OCI-LY3 (cell line): Measurements from ENCODE around the gene MYO16.

Source experiments
- EZH2phosphoT487 ChIP-seq: fragments of 200-600 bp; shearing (Covaris generic); IDR thresholded peaks from 2 replicates; pipeline ENCODE4 v1.6.1; 2018; ENCODE audit warnings: antibody characterized with exemption, mixed run types, low read depth
- TF ChIP-seq, protein P1 (sequence below): fragments of 200-600, 300-600 bp; sonication (generic); IDR thresholded peaks from 2 replicates; pipeline ENCODE4 v1.5.1; 2014; ENCODE audit warnings: antibody characterized with exemption, low read length, low read depth

GRCh38 chr13:109033090-109033489, 403.7 kb downstream of the MYO16 start:
- TF ChIP-seq, protein P1, sequence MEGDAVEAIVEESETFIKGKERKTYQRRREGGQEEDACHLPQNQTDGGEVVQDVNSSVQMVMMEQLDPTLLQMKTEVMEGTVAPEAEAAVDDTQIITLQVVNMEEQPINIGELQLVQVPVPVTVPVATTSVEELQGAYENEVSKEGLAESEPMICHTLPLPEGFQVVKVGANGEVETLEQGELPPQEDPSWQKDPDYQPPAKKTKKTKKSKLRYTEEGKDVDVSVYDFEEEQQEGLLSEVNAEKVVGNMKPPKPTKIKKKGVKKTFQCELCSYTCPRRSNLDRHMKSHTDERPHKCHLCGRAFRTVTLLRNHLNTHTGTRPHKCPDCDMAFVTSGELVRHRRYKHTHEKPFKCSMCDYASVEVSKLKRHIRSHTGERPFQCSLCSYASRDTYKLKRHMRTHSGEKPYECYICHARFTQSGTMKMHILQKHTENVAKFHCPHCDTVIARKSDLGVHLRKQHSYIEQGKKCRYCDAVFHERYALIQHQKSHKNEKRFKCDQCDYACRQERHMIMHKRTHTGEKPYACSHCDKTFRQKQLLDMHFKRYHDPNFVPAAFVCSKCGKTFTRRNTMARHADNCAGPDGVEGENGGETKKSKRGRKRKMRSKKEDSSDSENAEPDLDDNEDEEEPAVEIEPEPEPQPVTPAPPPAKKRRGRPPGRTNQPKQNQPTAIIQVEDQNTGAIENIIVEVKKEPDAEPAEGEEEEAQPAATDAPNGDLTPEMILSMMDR, result no peak
- no peak for TF ChIP-seq EZH2phosphoT487
